HL-60 (cell line): ENCODE measurements around the gene PTPRK.

ENCODE experiments used
- DNase-seq, 2 experiments: peaks; one replicate each; pipeline ENCODE4 v3.0.0-alpha.2; 2010 to 2020; ENCODE audit warnings: low read depth in 1 of 2, low spot score in 1 of 2
- H3K27ac ChIP-seq: fragments of 250-450 bp; sonication (Bioruptor Pico); replicated peaks from 2 replicates; pipeline ENCODE4 v1.5.1; 2020; ENCODE audit warnings: mild to moderate bottlenecking, moderate library complexity
- H3K27me3 ChIP-seq: fragments of 250-450 bp; sonication (Bioruptor Pico); 2 replicates; pipeline ENCODE4 v1.5.1; 2021; ENCODE audit warnings: mild to moderate bottlenecking, moderate library complexity; ENCODE audit not compliant: insufficient read depth, poor library complexity, severe bottlenecking
- H3K4me3 ChIP-seq: replicated peaks from 2 replicates; pipeline ENCODE4 v1.5.1; 2011; ENCODE audit warnings: mild to moderate bottlenecking, control low read depth, low read length; ENCODE audit not compliant: insufficient read depth
- GABPA ChIP-seq: IDR thresholded peaks from 2 replicates; pipeline ENCODE4 v1.6.1; 2012; ENCODE audit warnings: low read depth
- POLR2AphosphoS5 ChIP-seq: IDR thresholded peaks from 2 replicates; pipeline ENCODE4 v1.6.1; 2012; ENCODE audit warnings: low read depth
- REST ChIP-seq: IDR thresholded peaks from 2 replicates; pipeline ENCODE4 v1.6.1; 2012; ENCODE audit warnings: low read depth; ENCODE audit not compliant: insufficient replicate concordance
- SPI1 ChIP-seq: IDR thresholded peaks from 2 replicates; pipeline ENCODE4 v1.6.1; 2012; ENCODE audit warnings: low read depth, mild to moderate bottlenecking, borderline replicate concordance
- TF ChIP-seq, protein P1 (sequence below): IDR thresholded peaks from one replicate; pipeline ENCODE4 v1.5.1; 2011; ENCODE audit warnings: low read length, control low read depth, inconsistent platforms; ENCODE audit not compliant: insufficient read depth

The PTPRK gene

GRCh38 chr6:127998985-127999384 lies 521.4 kb downstream of the PTPRK start:
- Histone ChIP-seq H3K4me3 (no peak overlapping the region), H3K27me3 (no peaks in the 10 kb centered on the region), H3K27ac (no peak overlapping the region)
- no peak for DNase-seq
- no peak for TF ChIP-seq GABPA
- TF ChIP-seq SPI1 = no peak
- no peak for TF ChIP-seq REST
- TF ChIP-seq, protein P1, sequence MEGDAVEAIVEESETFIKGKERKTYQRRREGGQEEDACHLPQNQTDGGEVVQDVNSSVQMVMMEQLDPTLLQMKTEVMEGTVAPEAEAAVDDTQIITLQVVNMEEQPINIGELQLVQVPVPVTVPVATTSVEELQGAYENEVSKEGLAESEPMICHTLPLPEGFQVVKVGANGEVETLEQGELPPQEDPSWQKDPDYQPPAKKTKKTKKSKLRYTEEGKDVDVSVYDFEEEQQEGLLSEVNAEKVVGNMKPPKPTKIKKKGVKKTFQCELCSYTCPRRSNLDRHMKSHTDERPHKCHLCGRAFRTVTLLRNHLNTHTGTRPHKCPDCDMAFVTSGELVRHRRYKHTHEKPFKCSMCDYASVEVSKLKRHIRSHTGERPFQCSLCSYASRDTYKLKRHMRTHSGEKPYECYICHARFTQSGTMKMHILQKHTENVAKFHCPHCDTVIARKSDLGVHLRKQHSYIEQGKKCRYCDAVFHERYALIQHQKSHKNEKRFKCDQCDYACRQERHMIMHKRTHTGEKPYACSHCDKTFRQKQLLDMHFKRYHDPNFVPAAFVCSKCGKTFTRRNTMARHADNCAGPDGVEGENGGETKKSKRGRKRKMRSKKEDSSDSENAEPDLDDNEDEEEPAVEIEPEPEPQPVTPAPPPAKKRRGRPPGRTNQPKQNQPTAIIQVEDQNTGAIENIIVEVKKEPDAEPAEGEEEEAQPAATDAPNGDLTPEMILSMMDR = no peak
- no peak for TF ChIP-seq POLR2AphosphoS5

- H3K4me3 ChIP-seq = no peak overlapping the region
- H3K27ac ChIP-seq = no peak overlapping the region
- TF ChIP-seq REST (no peak), POLR2AphosphoS5 (no peak), SPI1 (no peak), GABPA (no peak)
- TF ChIP-seq, protein P1 = no peak
- H3K27me3 ChIP-seq = no peaks in the 10 kb centered on the region
- no peak for DNase-seq
Observed at GRCh38 chr6:127997496-127998164, 522.8 kb downstream of the PTPRK start.

DNA sequence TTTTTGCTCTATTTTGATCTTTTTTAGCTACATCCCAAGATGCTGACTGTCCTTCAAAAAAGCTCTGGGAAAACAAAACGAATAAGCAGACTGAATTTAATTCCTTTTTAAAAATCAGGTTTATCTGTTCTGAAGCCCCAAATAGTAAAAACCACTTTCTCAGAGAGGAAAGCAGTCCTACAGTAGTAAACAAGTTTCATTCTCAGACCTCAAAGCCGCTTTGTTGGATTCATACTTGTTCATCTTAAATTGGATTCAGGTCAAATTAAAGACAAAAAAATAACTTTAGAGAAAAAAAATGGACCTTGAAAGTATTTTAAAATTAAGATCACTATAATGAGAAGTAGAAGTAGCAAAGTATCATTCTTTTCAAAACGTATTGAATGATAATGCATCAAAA lies 523.5 kb downstream of the PTPRK start:
- Histone ChIP-seq H3K4me3 (no peak overlapping the region), H3K27me3 (no peaks in the 10 kb centered on the region), H3K27ac (no peak overlapping the region)
- no peak for TF ChIP-seq GABPA
- TF ChIP-seq, protein P1 = no peak
- TF ChIP-seq REST = no peak
- no peak for TF ChIP-seq SPI1
- no peak for TF ChIP-seq POLR2AphosphoS5
- DNase-seq = no peak
